Stimulated activated CD4-positive, alpha-beta T cell treated with anti-CD3 and anti-CD28 coated beads, Interleukin-12 subunit alpha, Interleukin-12 subunit beta, amount 100 ng/mL, for 48 hours (primary cell): ENCODE results near the gene MEF2A.
A peak's percentile ranks its signal among the peaks of the same experiment; 100 is the strongest.

Source experiments
- DNase-seq, 3 donors: peaks; one replicate each; pipeline ENCODE4 v3.0.0-alpha.2; 2020; ENCODE audit warnings: low read depth in 2 of 3, low spot score in 1 of 3

The MEF2A gene

GRCh38 chr15:99755692-99756409, 190.1 kb downstream of the MEF2A start:
- DNase-seq: peak in 2 of 3 donors; percentile 11 to 47

GRCh38 chr15:99762288-99762687, 196.5 kb downstream of the MEF2A start:
- no peak for DNase-seq

- no peak for DNase-seq
These were observed 198.0 kb downstream of the MEF2A start for GRCh38 chr15:99763827-99764226.

GRCh38 chr15:99764522-99764921, 198.7 kb downstream of the MEF2A start:
- no peak for DNase-seq
